HCT116 (cell line): ENCODE measurements around the gene SLC30A10.

ENCODE experiments used
- CTCF ChIP-seq, 3 experiments: fragments of 200-600 bp in 1 of 3; sonication (generic) in 1 of 3; IDR thresholded peaks in 2 of 3; conservative IDR thresholded peaks in 1 of 3; 2 replicates each; pipeline ENCODE4 v1.5.1; 2012 to 2017; ENCODE audit warnings: low read depth in 2 of 3, low read length in 2 of 3, antibody characterized with exemption in 1 of 3, borderline replicate concordance in 1 of 3, control low read depth in 1 of 3, mild to moderate bottlenecking in 1 of 3, mixed read lengths in 1 of 3, mixed run types in 1 of 3, moderate library complexity in 1 of 3; ENCODE audit not compliant: insufficient read depth in 1 of 3
- ELF1 ChIP-seq: IDR thresholded peaks from 2 replicates; pipeline ENCODE4 v1.6.1; 2012; ENCODE audit warnings: low read depth, borderline replicate concordance
- POLR2A ChIP-seq: IDR thresholded peaks from 2 replicates; pipeline ENCODE4 v1.7.0; 2011; ENCODE audit warnings: borderline replicate concordance; ENCODE audit not compliant: insufficient read depth, insufficient read length; ENCODE audit errors: extremely low read depth
- REST ChIP-seq: IDR thresholded peaks from 2 replicates; pipeline ENCODE4 v1.6.1; 2012; ENCODE audit warnings: low read depth
- YY1 ChIP-seq: IDR thresholded peaks from 2 replicates; pipeline ENCODE4 v1.6.1; 2011; ENCODE audit warnings: low read length, low read depth, moderate library complexity, mild to moderate bottlenecking; ENCODE audit not compliant: insufficient replicate concordance; ENCODE audit errors: extremely low read depth

GRCh38 chr1:219900882-219901281 lies 27.5 kb downstream of the SLC30A10 start:
- TF ChIP-seq CTCF (IDR thresholded peaks at IDR 0.05 in 2 of 3, conservative IDR thresholded peaks at IDR 0.05 in 1 of 3; ENCODE audit: borderline replicate concordance in 1 of 3, insufficient read depth in 1 of 3, low read depth in 2 of 3, low read length in 2 of 3) (no peak), POLR2A (no peak), ELF1 (no peak), YY1 (no peak), REST (no peak)
